Naive thymus-derived CD4-positive, alpha-beta T cell (primary cell): Measurements from ENCODE around the gene TWSG1. TPM values are rescaled to one million over a fixed set of nuclear protein-coding genes. Genes with fewer than 3 reads are reported as not detected.

Experiments
- ATAC-seq: fragments of 150-1000 bp; cut with Tn5 transposase; 2 replicates; pipeline ENCODE4 v1.10.0; 2021; ENCODE audit warnings: mild to moderate bottlenecking, moderate library complexity
- CTCF ChIA-PET: fragments of 350-600 bp; sonication (Branson Sonifier 250); formaldehyde crosslinking; loops from one replicate; lab custom pipeline; 2021; ENCODE audit warnings: antibody characterized with exemption; lab: Charles Lee
- POLR2A ChIA-PET: fragments of 350-600 bp; sonication (Branson Sonifier 250); formaldehyde crosslinking; loops from one replicate; lab custom pipeline; 2021; ENCODE audit warnings: antibody characterized with exemption, inconsistent platforms; lab: Charles Lee
- DNase-seq, 9 donors: peaks; one replicate each; pipeline versions ENCODE4 v3.0.0 to v3.0.0-alpha.2; 2020 to 2022; ENCODE audit warnings: mixed read lengths in 1 of 9
- H3K27ac ChIP-seq: one replicate; pipeline ENCODE4 v1.7.0; 2013; ENCODE audit warnings: mild to moderate bottlenecking, low read depth, low read length, moderate library complexity
- H3K27me3 ChIP-seq, 2 donors: one replicate each; pipeline ENCODE4 v1.7.0; 2013; ENCODE audit warnings: low read length in 2 of 2, mild to moderate bottlenecking in 2 of 2, moderate library complexity in 2 of 2; ENCODE audit not compliant: control insufficient read depth in 2 of 2, insufficient read depth in 2 of 2
- H3K36me3 ChIP-seq, 3 experiments: 1 replicate in 2 of 3; 2 replicates in 1 of 3; pipeline ENCODE4 v1.7.0; 2013; ENCODE audit warnings: low read length in 3 of 3, mild to moderate bottlenecking in 3 of 3, moderate library complexity in 1 of 3; ENCODE audit not compliant: insufficient read depth in 3 of 3, control insufficient read depth in 2 of 3
- H3K4me1 ChIP-seq, 2 donors: one replicate each; pipeline ENCODE4 v1.7.0; 2013; ENCODE audit warnings: low read length in 2 of 2, mild to moderate bottlenecking in 2 of 2, moderate library complexity in 1 of 2; ENCODE audit not compliant: control insufficient read depth in 2 of 2, insufficient read depth in 2 of 2
- H3K4me3 ChIP-seq: 2 replicates; pipeline ENCODE4 v1.7.0; 2013; ENCODE audit warnings: mild to moderate bottlenecking, low read length
- H3K9me3 ChIP-seq, 3 experiments: 1 replicate in 2 of 3; 2 replicates in 1 of 3; pipeline ENCODE4 v1.7.0; 2013; ENCODE audit warnings: low read length in 3 of 3; ENCODE audit not compliant: control insufficient read depth in 2 of 3
- H3K27ac Mint-ChIP-seq, 9 donors: one replicate each; pipeline ENCODE4 v1.8.0; 2020 to 2022; ENCODE audit warnings: mixed read lengths in 9 of 9, mild to moderate bottlenecking in 8 of 9, moderate library complexity in 5 of 9, inconsistent platforms in 2 of 9
- H3K27me3 Mint-ChIP-seq, 5 donors: one replicate each; pipeline ENCODE4 v1.8.0; 2021 to 2022; ENCODE audit warnings: mixed read lengths in 5 of 5, mild to moderate bottlenecking in 1 of 5
- H3K36me3 Mint-ChIP-seq, 5 donors: one replicate each; pipeline ENCODE4 v1.8.0; 2020 to 2022; ENCODE audit warnings: mixed read lengths in 5 of 5, mild to moderate bottlenecking in 3 of 5, inconsistent platforms in 1 of 5
- H3K4me1 Mint-ChIP-seq, 7 donors: one replicate each; pipeline ENCODE4 v1.8.0; 2020 to 2022; ENCODE audit warnings: mixed read lengths in 7 of 7, mild to moderate bottlenecking in 3 of 7, inconsistent platforms in 1 of 7
- H3K4me3 Mint-ChIP-seq, 10 donors: one replicate each; pipeline ENCODE4 v1.8.0; 2020 to 2022; ENCODE audit warnings: mild to moderate bottlenecking in 10 of 10, mixed read lengths in 10 of 10, moderate library complexity in 6 of 10, inconsistent platforms in 2 of 10
- H3K9me3 Mint-ChIP-seq, 11 donors: one replicate each; pipeline ENCODE4 v1.8.0; 2020 to 2022; ENCODE audit warnings: mixed read lengths in 11 of 11, mild to moderate bottlenecking in 4 of 11, inconsistent platforms in 1 of 11, moderate library complexity in 1 of 11
- intact Hi-C, 2 donors: fragments of 100-400 bp; cut with micrococcal nuclease; formaldehyde crosslinking; loops; one replicate each; pipeline ENCODE4 v1.15.1; 2023
- polyA plus RNA-seq, 2 donors: library from polyadenylated mRNA; unstranded; fragments of 300-500 nt; fragmentation: Illumina TruSeq; gene quantifications; one replicate each; pipeline ENCODE4 v1.2.3, GENCODE V29; 2021
- total RNA-seq, 6 experiments: library from RNA in 5 of 6; stranded (reverse) in 5 of 6; gene quantifications; 1 replicate in 5 of 6; 2 replicates in 1 of 6; pipeline ENCODE4 v1.2.3 and lab custom pipeline; 2021 to 2026

TWSG1 gene
- total and polyA plus RNA-seq, 7 experiments from 2014 or later = 2.4 to 7.6 (median 5.0) TPM

DNA sequence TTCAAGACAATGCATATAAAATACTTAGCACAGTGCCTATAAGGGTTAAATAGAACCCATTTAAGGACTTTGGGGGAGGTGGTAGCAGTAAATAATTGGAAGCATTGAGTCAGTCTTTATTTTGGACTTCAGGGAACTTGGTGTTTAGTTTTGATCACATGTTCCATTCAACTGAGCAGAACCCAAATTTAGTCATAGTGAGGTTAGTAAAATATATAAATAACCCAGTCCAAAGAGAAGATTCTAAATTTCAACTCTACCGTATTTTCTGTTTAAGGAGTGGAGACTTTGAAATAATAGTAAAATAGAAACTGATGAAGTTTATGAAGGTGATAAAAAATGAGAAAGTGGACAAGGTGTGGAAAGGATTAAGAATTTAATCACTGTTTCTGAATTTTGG lies 19.7 kb downstream of the TWSG1 start:
- H3K9me3 Mint-ChIP-seq = no peaks in the 10 kb centered on the region
- ChIA-PET CTCF (no interaction called here), POLR2A (no interaction called here)
- peaks cover 0 to 5% (median 0%) of the 10 kb centered on the region in 7 donors for H3K4me1 Mint-ChIP-seq
- H3K36me3 Mint-ChIP-seq = peaks cover 0 to 15% (median 0%) of the 10 kb centered on the region in 5 donors
- H3K27me3 Mint-ChIP-seq = no peaks in the 10 kb centered on the region
- no peak overlapping the region for H3K4me3 Mint-ChIP-seq
- intact Hi-C loops = no loop called here
- no peak for ATAC-seq
- no peak overlapping the region for H3K4me3 ChIP-seq
- H3K27me3 ChIP-seq = no peaks in the 10 kb centered on the region
- no peak overlapping the region for H3K27ac Mint-ChIP-seq
- H3K9me3 ChIP-seq = no peaks in the 10 kb centered on the region
- no peaks in the 10 kb centered on the region for H3K4me1 ChIP-seq
- H3K36me3 ChIP-seq = no peaks in the 10 kb centered on the region
- no peak overlapping the region for H3K27ac ChIP-seq
- no peak for DNase-seq

DNA sequence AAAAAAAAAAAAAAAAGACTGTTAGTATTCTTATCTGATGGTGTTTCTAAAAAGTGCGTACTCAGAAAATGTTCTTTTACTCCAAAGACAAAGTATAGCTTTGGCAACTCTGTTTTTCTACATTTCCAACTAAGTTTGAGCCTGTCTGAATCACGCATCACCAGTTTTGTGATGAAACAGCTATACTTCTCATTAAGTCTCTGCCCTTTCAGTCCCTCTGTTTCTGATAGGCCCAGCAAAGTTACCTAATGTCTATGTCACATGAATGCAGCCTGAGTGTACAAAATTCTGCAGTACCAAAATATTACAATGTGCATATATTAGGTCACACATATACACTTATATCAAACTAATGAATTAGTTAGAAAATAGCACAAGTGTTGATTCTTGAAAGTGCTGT lies 22.4 kb downstream of the TWSG1 start:
- H3K4me3 ChIP-seq = no peak overlapping the region
- DNase-seq (no peak), ATAC-seq (no peak)
- H3K27ac ChIP-seq = no peak overlapping the region
- Mint-ChIP-seq H3K4me1 (peaks cover 0 to 6% (median 0%) of the 10 kb centered on the region in 7 donors), H3K27ac (no peak overlapping the region), H3K27me3 (no peaks in the 10 kb centered on the region), H3K4me3 (no peak overlapping the region), H3K36me3 (peaks cover 0 to 29% (median 6%) of the 10 kb centered on the region in 5 donors), H3K9me3 (no peaks in the 10 kb centered on the region)
- intact Hi-C loops = no loop called here
- peaks cover 0 to 6% (median 0%) of the 10 kb centered on the region in 3 experiments for H3K36me3 ChIP-seq
- no peaks in the 10 kb centered on the region for H3K4me1 ChIP-seq
- POLR2A ChIA-PET = no interaction called here
- no peaks in the 10 kb centered on the region for H3K9me3 ChIP-seq
- CTCF ChIA-PET = no interaction called here
- no peaks in the 10 kb centered on the region for H3K27me3 ChIP-seq

DNA sequence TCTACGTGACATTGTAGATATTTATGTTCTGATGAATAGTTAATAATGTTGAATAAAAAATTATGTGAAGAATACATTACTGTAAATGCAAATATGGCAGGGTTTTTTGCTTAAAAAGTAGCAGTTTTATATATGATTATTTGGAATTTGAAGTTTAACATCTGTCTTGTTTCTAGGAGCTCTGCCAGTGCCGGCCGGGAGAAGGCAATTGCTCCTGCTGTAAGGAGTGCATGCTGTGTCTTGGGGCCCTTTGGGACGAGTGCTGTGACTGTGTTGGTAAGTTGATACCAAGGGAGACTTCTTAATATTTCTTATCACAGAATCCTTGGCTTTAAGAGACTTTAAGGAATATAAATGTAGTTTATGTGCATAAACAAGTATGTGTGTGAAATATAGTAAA lies 25.2 kb downstream of the TWSG1 start:
- H3K36me3 ChIP-seq = peaks cover 0 to 6% (median 0%) of the 10 kb centered on the region in 3 experiments
- ATAC-seq = no peak
- intact Hi-C loops = no loop called here
- no peak overlapping the region for H3K4me3 Mint-ChIP-seq
- H3K4me3 ChIP-seq = no peak overlapping the region
- no peak overlapping the region for H3K27ac ChIP-seq
- no peaks in the 10 kb centered on the region for H3K27me3 ChIP-seq
- H3K4me1 Mint-ChIP-seq = peaks cover 0 to 6% (median 0%) of the 10 kb centered on the region in 7 donors
- H3K4me1 ChIP-seq = no peaks in the 10 kb centered on the region
- H3K27me3 Mint-ChIP-seq = no peaks in the 10 kb centered on the region
- POLR2A ChIA-PET = no interaction called here
- H3K27ac Mint-ChIP-seq = no peak overlapping the region
- CTCF ChIA-PET = no interaction called here
- DNase-seq = no peak
- H3K36me3 Mint-ChIP-seq = peaks cover 0 to 37% (median 20%) of the 10 kb centered on the region in 5 donors
- H3K9me3 ChIP-seq = no peaks in the 10 kb centered on the region
- no peaks in the 10 kb centered on the region for H3K9me3 Mint-ChIP-seq

DNA sequence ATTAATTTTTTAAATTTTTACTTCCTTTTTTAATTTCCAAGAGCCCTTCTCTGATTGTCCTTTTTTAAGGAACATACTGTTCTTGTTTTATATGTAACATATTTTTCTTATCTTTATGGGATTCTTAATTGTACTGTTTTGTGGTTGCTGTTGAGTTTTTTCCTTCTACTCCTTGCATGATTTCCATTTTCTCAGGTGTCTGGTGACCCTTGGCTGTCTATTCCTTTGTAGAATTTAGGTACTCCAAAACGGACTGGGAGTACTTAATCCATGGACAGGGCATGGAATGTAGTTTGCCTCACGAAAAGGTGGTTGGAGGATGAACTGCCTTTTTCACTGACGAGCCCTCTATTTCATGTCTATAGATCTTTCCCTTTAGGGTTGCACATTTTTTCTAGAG lies 26.6 kb downstream of the TWSG1 start:
- no peaks in the 10 kb centered on the region for H3K27me3 ChIP-seq
- peaks cover 0 to 6% (median 0%) of the 10 kb centered on the region in 7 donors for H3K4me1 Mint-ChIP-seq
- no peak for ATAC-seq
- ChIA-PET CTCF (no interaction called here), POLR2A (no interaction called here)
- no peak overlapping the region for H3K27ac ChIP-seq
- H3K36me3 Mint-ChIP-seq = peaks cover 0 to 37% (median 20%) of the 10 kb centered on the region in 5 donors
- DNase-seq = no peak
- H3K9me3 ChIP-seq = no peaks in the 10 kb centered on the region
- intact Hi-C loops = no loop called here
- no peak overlapping the region for H3K4me3 Mint-ChIP-seq
- H3K4me3 ChIP-seq = no peak overlapping the region
- H3K27me3 Mint-ChIP-seq = no peaks in the 10 kb centered on the region
- no peak overlapping the region for H3K27ac Mint-ChIP-seq
- H3K36me3 ChIP-seq = peaks cover 0 to 6% (median 0%) of the 10 kb centered on the region in 3 experiments
- H3K4me1 ChIP-seq = no peaks in the 10 kb centered on the region
- H3K9me3 Mint-ChIP-seq = no peaks in the 10 kb centered on the region

DNA sequence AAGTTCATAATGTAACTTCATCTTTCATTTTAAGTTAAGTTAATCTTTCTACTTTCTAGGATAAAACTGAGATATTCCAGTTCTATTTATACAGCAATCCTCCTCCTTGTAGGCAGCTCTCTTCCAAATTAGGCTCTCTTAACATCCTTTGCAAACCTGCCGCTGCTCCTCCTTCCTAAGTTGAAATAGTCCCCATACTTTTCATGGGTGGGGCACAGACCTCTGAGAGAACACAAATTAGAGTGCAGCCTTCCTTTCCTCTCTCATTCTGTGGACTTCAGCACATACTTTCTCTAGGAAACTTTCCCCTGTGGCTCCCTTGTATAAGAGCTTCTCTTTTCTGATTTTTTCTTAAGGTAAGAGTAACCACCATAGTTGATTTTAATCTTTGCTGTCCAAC lies 28.3 kb downstream of the TWSG1 start:
- Histone ChIP-seq H3K9me3 (no peaks in the 10 kb centered on the region), H3K27me3 (no peaks in the 10 kb centered on the region), H3K27ac (no peak overlapping the region), H3K36me3 (peaks cover 0 to 6% (median 0%) of the 10 kb centered on the region in 3 experiments), H3K4me3 (no peak overlapping the region), H3K4me1 (no peaks in the 10 kb centered on the region)
- Mint-ChIP-seq H3K27ac (no peak overlapping the region), H3K36me3 (peaks cover 3 to 48% (median 25%) of the 10 kb centered on the region in 5 donors), H3K4me1 (peaks cover 0 to 6% (median 0%) of the 10 kb centered on the region in 7 donors), H3K9me3 (peaks cover 0 to 2% (median 0%) of the 10 kb centered on the region in 11 donors), H3K4me3 (no peak overlapping the region), H3K27me3 (no peaks in the 10 kb centered on the region)
- ChIA-PET POLR2A (interaction anchor here (0.6 kb wide), 1 partner anchor 300 kb away, joined by 3 read pairs; no protein-coding TSS in a partner anchor), CTCF (no interaction called here)
- DNase-seq (no peak), ATAC-seq (no peak)
- intact Hi-C loops = no loop called here

DNA sequence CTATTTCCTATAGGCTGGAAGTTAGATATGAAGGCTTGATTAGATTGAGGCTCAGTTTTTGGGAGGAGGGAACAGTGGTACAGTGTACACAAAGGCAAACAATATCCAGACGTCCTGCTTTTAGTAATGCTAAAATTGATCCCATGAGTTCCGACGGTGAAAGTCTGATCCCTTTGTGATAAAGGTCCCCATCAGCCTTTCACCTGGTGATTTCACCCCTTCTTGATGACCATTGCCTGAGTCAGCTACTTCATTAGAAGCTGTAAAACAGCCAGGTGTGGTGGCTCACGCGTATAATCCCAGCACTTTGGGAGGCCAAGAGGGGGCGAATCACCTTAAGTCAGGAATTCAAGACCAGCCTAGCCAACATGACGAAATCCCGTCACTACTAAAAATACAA lies 29.7 kb downstream of the TWSG1 start:
- Mint-ChIP-seq H3K27ac (no peak overlapping the region), H3K4me1 (peaks cover 0 to 6% (median 0%) of the 10 kb centered on the region in 7 donors), H3K9me3 (peaks cover 0 to 2% (median 0%) of the 10 kb centered on the region in 11 donors), H3K36me3 (peaks cover 3 to 49% (median 25%) of the 10 kb centered on the region in 5 donors), H3K27me3 (no peaks in the 10 kb centered on the region), H3K4me3 (no peak overlapping the region)
- intact Hi-C loops = no loop called here
- Histone ChIP-seq H3K4me1 (no peaks in the 10 kb centered on the region), H3K36me3 (peaks cover 0 to 6% (median 0%) of the 10 kb centered on the region in 3 experiments), H3K9me3 (no peaks in the 10 kb centered on the region), H3K4me3 (no peak overlapping the region), H3K27ac (no peak overlapping the region), H3K27me3 (no peaks in the 10 kb centered on the region)
- ATAC-seq (no peak), DNase-seq (no peak)
- ChIA-PET CTCF (interaction anchor here (0.6 kb wide), 1 partner anchor 69 kb away, joined by 3 read pairs; no protein-coding TSS in a partner anchor), POLR2A (no interaction called here)

DNA sequence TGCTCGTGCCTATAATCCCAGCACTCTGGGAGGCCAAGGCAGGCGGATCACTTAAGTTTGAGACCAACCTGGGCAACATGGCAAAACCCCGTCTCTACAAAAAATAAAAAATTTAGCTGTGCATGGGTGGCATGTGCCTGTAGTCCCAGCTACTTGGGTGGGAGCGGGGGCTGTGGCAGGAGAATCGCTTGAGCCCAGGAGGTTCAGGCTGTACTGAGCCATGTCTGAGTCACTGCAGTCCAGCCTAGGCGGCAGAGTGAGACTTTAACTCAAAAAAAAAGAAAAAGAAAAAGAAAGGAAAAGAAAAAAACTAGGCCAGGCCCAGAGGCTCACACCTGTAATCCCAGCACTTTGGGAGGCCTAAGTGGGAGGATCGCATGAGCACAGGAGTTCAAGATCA lies 30.8 kb downstream of the TWSG1 start:
- POLR2A ChIA-PET = no interaction called here
- CTCF ChIA-PET = no interaction called here
- H3K36me3 ChIP-seq = peaks cover 0 to 6% (median 0%) of the 10 kb centered on the region in 3 experiments
- Mint-ChIP-seq H3K4me1 (peaks cover 0 to 6% (median 0%) of the 10 kb centered on the region in 7 donors), H3K27me3 (no peaks in the 10 kb centered on the region), H3K9me3 (peaks cover 0 to 4% (median 0%) of the 10 kb centered on the region in 11 donors), H3K4me3 (no peak overlapping the region), H3K36me3 (peaks cover 10 to 52% (median 36%) of the 10 kb centered on the region in 5 donors), H3K27ac (no peak overlapping the region)
- no peak for ATAC-seq
- H3K27me3 ChIP-seq = no peaks in the 10 kb centered on the region
- intact Hi-C loops = no loop called here
- DNase-seq = no peak
- no peak overlapping the region for H3K27ac ChIP-seq
- H3K4me3 ChIP-seq = no peak overlapping the region
- no peaks in the 10 kb centered on the region for H3K9me3 ChIP-seq
- no peaks in the 10 kb centered on the region for H3K4me1 ChIP-seq
